ENCODE data around the gene ISG15.

Gene ISG15

GRCh38 chr1:1042835-1043234, 29.5 kb downstream of the ISG15 start:
- H3K79me2 ChIP-seq (ENCODE audit: control insufficient read depth, insufficient read depth, low read length, unreplicated experiment) = no peaks in the 10 kb centered on the region
- H2AFZ ChIP-seq (ENCODE audit: low read length, unreplicated experiment) = no peak overlapping the region
- H3K27ac ChIP-seq (ENCODE audit: low read depth, low read length) = no peak overlapping the region
- H3K36me3 ChIP-seq (ENCODE audit: insufficient read depth, low read length) = peaks cover 26% of the 10 kb centered on the region; the same call in 1 of the 2 replicates
- H3K4me1 ChIP-seq (ENCODE audit: control insufficient read depth, insufficient read depth, low read length, unreplicated experiment) = peaks cover 12% of the 10 kb centered on the region
- H3K27me3 ChIP-seq (ENCODE audit: insufficient read depth, low read length) = no peaks in the 10 kb centered on the region
- no peak overlapping the region for H3K4me3 ChIP-seq (ENCODE audit: low read depth, low read length)

GRCh38 chr1:1043411-1043810, 30.1 kb downstream of the ISG15 start:
- Histone ChIP-seq H2AFZ (ENCODE audit: low read length, unreplicated experiment) (no peak overlapping the region), H3K79me2 (ENCODE audit: control insufficient read depth, insufficient read depth, low read length, unreplicated experiment) (no peaks in the 10 kb centered on the region), H3K27ac (ENCODE audit: low read depth, low read length) (no peak overlapping the region), H3K4me1 (ENCODE audit: control insufficient read depth, insufficient read depth, low read length, unreplicated experiment) (peaks cover 12% of the 10 kb centered on the region), H3K4me3 (ENCODE audit: low read depth, low read length) (no peak overlapping the region), H3K27me3 (ENCODE audit: insufficient read depth, low read length) (no peaks in the 10 kb centered on the region), H3K36me3 (ENCODE audit: insufficient read depth, low read length) (peaks cover 26% of the 10 kb centered on the region; the same call in 1 of the 2 replicates)

GRCh38 chr1:1043921-1044320, 30.6 kb downstream of the ISG15 start:
- no peaks in the 10 kb centered on the region for H3K27me3 ChIP-seq (ENCODE audit: insufficient read depth, low read length)
- peaks cover 12% of the 10 kb centered on the region for H3K4me1 ChIP-seq (ENCODE audit: control insufficient read depth, insufficient read depth, low read length, unreplicated experiment)
- H3K27ac ChIP-seq (ENCODE audit: low read depth, low read length) = no peak overlapping the region
- no peak overlapping the region for H3K4me3 ChIP-seq (ENCODE audit: low read depth, low read length)
- H3K79me2 ChIP-seq (ENCODE audit: control insufficient read depth, insufficient read depth, low read length, unreplicated experiment) = no peaks in the 10 kb centered on the region
- no peak overlapping the region for H2AFZ ChIP-seq (ENCODE audit: low read length, unreplicated experiment)
- peaks cover 26% of the 10 kb centered on the region; the same call in 1 of the 2 replicates for H3K36me3 ChIP-seq (ENCODE audit: insufficient read depth, low read length)

GRCh38 chr1:1044455-1045078, 31.3 kb downstream of the ISG15 start:
- Histone ChIP-seq H3K4me1 (ENCODE audit: control insufficient read depth, insufficient read depth, low read length, unreplicated experiment) (peaks cover 10% of the 10 kb centered on the region), H2AFZ (ENCODE audit: low read length, unreplicated experiment) (no peak overlapping the region), H3K4me3 (ENCODE audit: low read depth, low read length) (no peak overlapping the region), H3K79me2 (ENCODE audit: control insufficient read depth, insufficient read depth, low read length, unreplicated experiment) (no peaks in the 10 kb centered on the region), H3K36me3 (ENCODE audit: insufficient read depth, low read length) (peaks cover 26% of the 10 kb centered on the region; the same call in 1 of the 2 replicates), H3K27ac (ENCODE audit: low read depth, low read length) (no peak overlapping the region), H3K27me3 (ENCODE audit: insufficient read depth, low read length) (no peaks in the 10 kb centered on the region)

- Histone ChIP-seq H3K4me3 (ENCODE audit: low read depth, low read length) (no peak overlapping the region), H3K79me2 (ENCODE audit: control insufficient read depth, insufficient read depth, low read length, unreplicated experiment) (no peaks in the 10 kb centered on the region), H3K27me3 (ENCODE audit: insufficient read depth, low read length) (no peaks in the 10 kb centered on the region), H2AFZ (ENCODE audit: low read length, unreplicated experiment) (no peak overlapping the region), H3K4me1 (ENCODE audit: control insufficient read depth, insufficient read depth, low read length, unreplicated experiment) (peaks cover 4% of the 10 kb centered on the region), H3K36me3 (ENCODE audit: insufficient read depth, low read length) (peaks cover 26% of the 10 kb centered on the region; the same call in 1 of the 2 replicates), H3K27ac (ENCODE audit: low read depth, low read length) (no peak overlapping the region)
These were observed 31.8 kb downstream of the ISG15 start for GRCh38 chr1:1045129-1045528.

- Histone ChIP-seq H3K4me1 (ENCODE audit: control insufficient read depth, insufficient read depth, low read length, unreplicated experiment) (no peaks in the 10 kb centered on the region), H3K4me3 (ENCODE audit: low read depth, low read length) (no peak overlapping the region), H3K27me3 (ENCODE audit: insufficient read depth, low read length) (no peaks in the 10 kb centered on the region), H3K27ac (ENCODE audit: low read depth, low read length) (no peak overlapping the region), H3K79me2 (ENCODE audit: control insufficient read depth, insufficient read depth, low read length, unreplicated experiment) (no peaks in the 10 kb centered on the region), H2AFZ (ENCODE audit: low read length, unreplicated experiment) (no peak overlapping the region), H3K36me3 (ENCODE audit: insufficient read depth, low read length) (peaks cover 27% of the 10 kb centered on the region; the same call in 1 of the 2 replicates)
These were observed 32.9 kb downstream of the ISG15 start for GRCh38 chr1:1046243-1046642.

- Histone ChIP-seq H3K27ac (ENCODE audit: low read depth, low read length) (no peak overlapping the region), H3K27me3 (ENCODE audit: insufficient read depth, low read length) (no peaks in the 10 kb centered on the region), H3K79me2 (ENCODE audit: control insufficient read depth, insufficient read depth, low read length, unreplicated experiment) (no peaks in the 10 kb centered on the region), H3K4me3 (ENCODE audit: low read depth, low read length) (no peak overlapping the region), H2AFZ (ENCODE audit: low read length, unreplicated experiment) (no peak overlapping the region), H3K4me1 (ENCODE audit: control insufficient read depth, insufficient read depth, low read length, unreplicated experiment) (no peaks in the 10 kb centered on the region), H3K36me3 (ENCODE audit: insufficient read depth, low read length) (peaks cover 32% of the 10 kb centered on the region; the same call in 1 of the 2 replicates)
These were observed 33.5 kb downstream of the ISG15 start for GRCh38 chr1:1046767-1047166.

- no peaks in the 10 kb centered on the region for H3K4me1 ChIP-seq (ENCODE audit: control insufficient read depth, insufficient read depth, low read length, unreplicated experiment)
- no peak overlapping the region for H3K27ac ChIP-seq (ENCODE audit: low read depth, low read length)
- no peaks in the 10 kb centered on the region for H3K27me3 ChIP-seq (ENCODE audit: insufficient read depth, low read length)
- H3K36me3 ChIP-seq (ENCODE audit: insufficient read depth, low read length) = peaks cover 30% of the 10 kb centered on the region; the same call in 1 of the 2 replicates
- H3K4me3 ChIP-seq (ENCODE audit: low read depth, low read length) = no peak overlapping the region
- H3K79me2 ChIP-seq (ENCODE audit: control insufficient read depth, insufficient read depth, low read length, unreplicated experiment) = no peaks in the 10 kb centered on the region
- H2AFZ ChIP-seq (ENCODE audit: low read length, unreplicated experiment) = no peak overlapping the region
These were observed 34.1 kb downstream of the ISG15 start for GRCh38 chr1:1047407-1047806.

GRCh38 chr1:1047963-1048362, 34.7 kb downstream of the ISG15 start:
- H3K27me3 ChIP-seq (ENCODE audit: insufficient read depth, low read length) = no peaks in the 10 kb centered on the region
- no peak overlapping the region for H2AFZ ChIP-seq (ENCODE audit: low read length, unreplicated experiment)
- no peak overlapping the region for H3K4me3 ChIP-seq (ENCODE audit: low read depth, low read length)
- H3K36me3 ChIP-seq (ENCODE audit: insufficient read depth, low read length) = peaks cover 27% of the 10 kb centered on the region; the same call in 1 of the 2 replicates
- H3K79me2 ChIP-seq (ENCODE audit: control insufficient read depth, insufficient read depth, low read length, unreplicated experiment) = no peaks in the 10 kb centered on the region
- no peak overlapping the region for H3K27ac ChIP-seq (ENCODE audit: low read depth, low read length)
- no peaks in the 10 kb centered on the region for H3K4me1 ChIP-seq (ENCODE audit: control insufficient read depth, insufficient read depth, low read length, unreplicated experiment)

GRCh38 chr1:1048765-1049164, 35.5 kb downstream of the ISG15 start:
- Histone ChIP-seq H3K36me3 (ENCODE audit: insufficient read depth, low read length) (peaks cover 24% of the 10 kb centered on the region; the same call in 1 of the 2 replicates), H3K4me1 (ENCODE audit: control insufficient read depth, insufficient read depth, low read length, unreplicated experiment) (no peaks in the 10 kb centered on the region), H3K27me3 (ENCODE audit: insufficient read depth, low read length) (no peaks in the 10 kb centered on the region), H3K79me2 (ENCODE audit: control insufficient read depth, insufficient read depth, low read length, unreplicated experiment) (no peaks in the 10 kb centered on the region), H3K4me3 (ENCODE audit: low read depth, low read length) (no peak overlapping the region), H3K27ac (ENCODE audit: low read depth, low read length) (no peak overlapping the region), H2AFZ (ENCODE audit: low read length, unreplicated experiment) (no peak overlapping the region)

All from ACC112 (cell line).